K562 (cell line): ENCODE data around the gene CCL5. TPM values are rescaled to one million over a fixed set of nuclear protein-coding genes. Genes with fewer than 3 reads are reported as not detected.
A peak's percentile ranks its signal among the peaks of the same experiment; 100 is the strongest.

ENCODE experiments used
- ATAC-seq: fragments of 200-7000 bp; cut with Tn5 transposase; 3 replicates; pipeline ENCODE4 v1.9.1; 2020; ENCODE audit warnings: moderate library complexity
- BruUV-seq: library from RNA; stranded (reverse); fragments of 400-500 nt; replicated peaks from 2 replicates; lab custom pipeline; 2021; lab: Mats Ljungman, UMichigan
- CTCF ChIA-PET: fragments of 300-600 bp; formaldehyde crosslinking; extraction: SDS; loops from one replicate; lab custom pipeline; 2021; ENCODE audit warnings: low intra/inter-chr PET ratio; lab: Yijun Ruan, JAX
- POLR2A ChIA-PET: fragments of 300-600, 350-650 bp; sonication (Branson Sonifier 250); formaldehyde crosslinking; extraction: SDS; loops from one replicate; lab custom pipeline; 2021; ENCODE audit warnings: antibody characterized with exemption, inconsistent platforms; lab: Yijun Ruan, JAX
- DNase-seq, 4 experiments: peaks; one replicate each; pipeline versions ENCODE4 v3.0.0 to v3.0.0-alpha.2; 2011 to 2018; ENCODE audit warnings: low spot score in 3 of 4, mixed read lengths in 3 of 4; ENCODE audit errors: extremely low read depth in 1 of 4
- FAIRE-seq: peaks from 2 replicates; lab custom pipeline; 2011; peaks lifted over from hg19 to GRCh38; lab: Jason Lieb, UNC
- H2AFZ ChIP-seq: 2 replicates; pipeline ENCODE4 v1.6.0; 2011; ENCODE audit warnings: low read depth, low read length, control low read depth, inconsistent platforms
- H3K27ac ChIP-seq: fragments of 200-600 bp; 3 replicates; pipeline ENCODE4 v1.8.0; 2011; ENCODE audit warnings: low read depth, mild to moderate bottlenecking, control low read depth, inconsistent platforms, low read length, moderate library complexity, mixed read lengths; ENCODE audit errors: extremely low read depth
- H3K27me3 ChIP-seq, 2 experiments: fragments of 300-600 bp in 1 of 2; 2 replicates in 1 of 2; 3 replicates in 1 of 2; pipeline versions ENCODE4 v1.6.0 to v1.8.0; 2011; ENCODE audit warnings: inconsistent platforms in 2 of 2, low read length in 2 of 2, mild to moderate bottlenecking in 1 of 2, mixed read lengths in 1 of 2, moderate library complexity in 1 of 2; ENCODE audit not compliant: control insufficient read depth in 2 of 2, insufficient read depth in 2 of 2
- H3K36me3 ChIP-seq: fragments of 300-600 bp; 3 replicates; pipeline ENCODE4 v1.8.0; 2011; ENCODE audit warnings: mild to moderate bottlenecking, low read length, inconsistent platforms; ENCODE audit not compliant: control insufficient read depth, insufficient read depth
- H3K4me1 ChIP-seq, 2 experiments: fragments of 200-600 bp in 1 of 2; replicated peaks in 1 of 2; 2 replicates in 1 of 2; 3 replicates in 1 of 2; pipeline versions ENCODE4 v1.5.1 to v1.8.0; 2011; ENCODE audit warnings: inconsistent platforms in 2 of 2, low read length in 2 of 2, mild to moderate bottlenecking in 1 of 2, mixed read lengths in 1 of 2, moderate library complexity in 1 of 2; ENCODE audit not compliant: control insufficient read depth in 2 of 2, insufficient read depth in 2 of 2
- H3K4me2 ChIP-seq: 2 replicates; pipeline ENCODE4 v1.6.1; 2011; ENCODE audit warnings: low read length, control low read depth, inconsistent platforms, mixed read lengths; ENCODE audit not compliant: insufficient read depth
- H3K4me3 ChIP-seq: fragments of 200-600 bp; sonication (generic), shearing (Covaris generic); 2 replicates; pipeline ENCODE4 v1.5.1; 2016; ENCODE audit warnings: control low read depth, inconsistent platforms
- H3K79me2 ChIP-seq: fragments of 200-600 bp; 3 replicates; pipeline ENCODE4 v1.8.0; 2011; ENCODE audit warnings: low read length, inconsistent platforms; ENCODE audit not compliant: control insufficient read depth, insufficient read depth
- H3K9ac ChIP-seq, 2 experiments: 2 replicates each; pipeline versions ENCODE4 v1.6.0 to v1.6.1; 2011; ENCODE audit warnings: low read depth in 2 of 2, low read length in 2 of 2, control low read depth in 1 of 2, inconsistent platforms in 1 of 2, mild to moderate bottlenecking in 1 of 2, mixed read lengths in 1 of 2; ENCODE audit not compliant: insufficient read depth in 1 of 2
- H3K9me1 ChIP-seq: one replicate; pipeline ENCODE4 v1.6.0; 2011; ENCODE audit warnings: inconsistent platforms, mild to moderate bottlenecking, low read length, moderate library complexity; ENCODE audit not compliant: control insufficient read depth, insufficient read depth
- H3K9me3 ChIP-seq: replicated peaks from 2 replicates; pipeline ENCODE4 v1.5.1; 2011; ENCODE audit warnings: low read depth, low read length, inconsistent platforms; ENCODE audit not compliant: control insufficient read depth, insufficient read depth
- H4K20me1 ChIP-seq: replicated peaks from 2 replicates; pipeline ENCODE4 v1.6.1; 2011; ENCODE audit warnings: low read length, inconsistent platforms, mixed read lengths; ENCODE audit not compliant: control insufficient read depth, insufficient read depth
- BCOR ChIP-seq: fragments of 450-650 bp; IDR thresholded peaks from 2 replicates; pipeline ENCODE4 v1.6.1; 2016
- CSDE1 ChIP-seq, 2 experiments: fragments of 450-650 bp; IDR thresholded peaks; 2 replicates each; pipeline ENCODE4 v1.6.1; 2016; ENCODE audit warnings: mild to moderate bottlenecking in 1 of 2
- EHMT2 ChIP-seq: fragments of 450-650 bp; IDR thresholded peaks from 2 replicates; pipeline ENCODE4 v1.6.1; 2018; ENCODE audit warnings: antibody characterized with exemption
- GATAD2A ChIP-seq: fragments of 450-650 bp; IDR thresholded peaks from 2 replicates; pipeline ENCODE4 v1.6.1; 2017
- ILF3 ChIP-seq: fragments of 450-650 bp; IDR thresholded peaks from 2 replicates; pipeline ENCODE4 v1.6.1; 2018; ENCODE audit warnings: antibody characterized with exemption, mild to moderate bottlenecking, moderate library complexity, borderline replicate concordance
- JUND ChIP-seq, 2 experiments: IDR thresholded peaks; 2 replicates in 1 of 2; 3 replicates in 1 of 2; pipeline ENCODE4 v1.6.1; 2011; ENCODE audit warnings: borderline replicate concordance in 2 of 2, low read depth in 2 of 2, low read length in 2 of 2, improper control_type of control experiment in 1 of 2, missing biosample characterization in 1 of 2, missing genetic modification characterization in 1 of 2, missing genetic modification reagents in 1 of 2
- MEIS2 ChIP-seq: fragments of 450-650 bp; IDR thresholded peaks from 2 replicates; pipeline ENCODE4 v1.6.1; 2014; ENCODE audit warnings: mild to moderate bottlenecking; ENCODE audit not compliant: partially characterized antibody
- MTA3 ChIP-seq: fragments of 450-650 bp; formaldehyde crosslinking; IDR thresholded peaks from 2 replicates; pipeline ENCODE4 v1.6.1; 2017; ENCODE audit warnings: mild to moderate bottlenecking, borderline replicate concordance
- TARDBP ChIP-seq: fragments of 450-650 bp; IDR thresholded peaks from 2 replicates; pipeline ENCODE4 v1.6.1; 2016
- ZNF592 ChIP-seq: fragments of 450-650 bp; IDR thresholded peaks from 2 replicates; pipeline ENCODE4 v1.6.1; 2017; ENCODE audit warnings: antibody characterized with exemption, mild to moderate bottlenecking
- WGBS: fragments of 100-300 bp; shearing (Covaris generic); methylation state at CpG from one replicate; pipeline ENCODE4 v1.1.6; 2016; ENCODE audit warnings: low coverage, mixed read lengths; ENCODE audit not compliant: insufficient coverage; ENCODE audit errors: missing lambda C conversion rate; 5-methylcytosine and 5-hydroxymethylcytosine counted together
- in situ Hi-C: fragments of 300-500 bp; cut with MboI; formaldehyde crosslinking; loops from 4 replicates; pipeline ENCODE4 v1.15.0; 2018; ENCODE audit warnings: inconsistent platforms, mixed read lengths
- intact Hi-C: fragments of 100-400 bp; cut with micrococcal nuclease; formaldehyde crosslinking; loops from 2 replicates; pipeline ENCODE4 v1.14.2; 2022
- polyA plus RNA-seq, 8 experiments: library from polyadenylated mRNA; depleted of rRNA in 4 of 8; stranded (reverse) in 5 of 8; unstranded in 3 of 8; fragments of >200 nt; fragmentation: Nextera tagmentation in 2 of 8; fragmentation: Illumina TruSeq in 1 of 8; extraction: Ambion mirVana in 2 of 8; extraction: Trizol in 1 of 8; gene quantifications; 2 replicates each; pipeline versions ENCODE4 v1.2.1 to v1.2.3, GENCODE V29; 2011 to 2014; ENCODE audit warnings: inconsistent platforms in 1 of 8, missing spikeins in 1 of 8
- total RNA-seq, 7 experiments: library from RNA; depleted of rRNA in 6 of 7; stranded (reverse); fragments of >200 nt in 6 of 7; fragmentation: Illumina TruSeq in 2 of 7; extraction: Trizol in 2 of 7; gene quantifications; 2 replicates each; pipeline versions ENCODE4 v1.2.1 to v1.2.3, GENCODE V29; 2011 to 2021; ENCODE audit warnings: low replicate concordance in 1 of 7
- TF ChIP-seq, protein P1 (sequence below): fragments of 250-450 bp; sonication (Bioruptor Pico); IDR thresholded peaks from 2 replicates; pipeline ENCODE4 v1.6.1; 2021; ENCODE audit warnings: mild to moderate bottlenecking
- TF ChIP-seq, protein P2 (sequence below), 3 experiments: fragments of 200-800 bp in 1 of 3; sonication (Bioruptor generic) in 1 of 3; sonication (generic) in 1 of 3; formaldehyde crosslinking in 1 of 3; IDR thresholded peaks; 2 replicates each; pipeline versions ENCODE4 v1.6.1 to v1.8.0; 2016 to 2022; ENCODE audit warnings: mild to moderate bottlenecking in 2 of 3, missing compliant biosample characterization in 2 of 3, missing genetic modification characterization in 2 of 3, missing genetic modification reagents in 1 of 3
- TF ChIP-seq, protein P3 (sequence below): sonication (generic); formaldehyde crosslinking; IDR thresholded peaks from 2 replicates; pipeline ENCODE4 v1.8.0; 2022; ENCODE audit warnings: mild to moderate bottlenecking, missing genetic modification reagents, borderline replicate concordance

Gene CCL5
- total and polyA plus RNA-seq, 9 of the 15 experiments (the other 6 are each of a cell fraction or from before 2014, with no cell fraction given): 0.18 to 0.59 (median 0.45) TPM; not detected in 1

DNA sequence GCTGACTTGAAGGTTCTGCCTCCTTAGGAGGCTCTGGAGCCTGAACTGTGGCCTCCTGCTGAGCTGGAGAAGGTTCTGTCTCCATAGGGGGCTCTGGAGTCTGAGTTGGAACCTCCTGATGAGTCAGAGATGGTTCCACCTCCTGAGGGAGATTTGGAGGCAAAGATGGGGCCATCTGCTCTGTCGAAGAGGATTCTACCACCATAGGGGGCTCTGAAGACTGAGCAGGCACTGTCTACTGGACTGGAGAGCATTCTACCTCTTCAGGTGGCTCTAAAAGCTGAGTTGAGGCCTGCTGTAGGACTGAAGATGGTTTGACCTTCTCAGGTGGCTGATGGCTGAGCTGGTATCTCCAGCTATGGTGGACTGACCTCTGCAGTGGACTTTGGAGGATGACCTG is 34.2 kb upstream of the CCL5 start:
- no peak overlapping the region for H3K9ac ChIP-seq
- no peaks in the 10 kb centered on the region for H3K27me3 ChIP-seq
- no TSS peak for BruUV-seq
- H3K4me1 ChIP-seq: peaks cover 29 to 62% of the 10 kb centered on the region in 2 experiments
- in situ Hi-C loops (no loop called here), intact Hi-C loops (no loop called here)
- ChIA-PET CTCF (no interaction called here), POLR2A (interaction anchor here (1.2 to 3.5 kb wide), 4 partner anchors 17 to 50 kb away, joined by 3 to 22 read pairs (median 6); partner anchors contain the start of gene RDM1)
- H2AFZ ChIP-seq: no peak overlapping the region
- 17% methylated on average over 1 of the region's 1 CpG for WGBS
- H3K79me2 ChIP-seq: no peaks in the 10 kb centered on the region
- H3K36me3 ChIP-seq: no peaks in the 10 kb centered on the region
- FAIRE-seq: no peak
- H3K4me3 ChIP-seq: no peak overlapping the region
- ATAC-seq: no peak
- H3K27ac ChIP-seq: no peak overlapping the region
- peak in 1 of 4 experiments; percentile 41 for DNase-seq
- no peaks in the 10 kb centered on the region for H4K20me1 ChIP-seq
- H3K9me1 ChIP-seq: no peaks in the 10 kb centered on the region
- no peaks in the 10 kb centered on the region for H3K9me3 ChIP-seq
- no peak overlapping the region; the same call in 1 of the 2 replicates for H3K4me2 ChIP-seq
- TF ChIP-seq JUND (IDR thresholded peaks at IDR 0.05; ENCODE audit: borderline replicate concordance, low read depth, low read length) (no peak), JUND (tag; IDR thresholded peaks at IDR 0.05; ENCODE audit: borderline replicate concordance, low read depth, low read length) (no peak; the same call in 2 of the 3 replicates), TARDBP (no peak), ZNF592 (no peak), GATAD2A (no peak), MTA3 (no peak), ILF3 (no peak), MEIS2 (no peak), CSDE1 (IDR thresholded peaks at IDR 0.05) (no peak), BCOR (no peak), EHMT2 (peak; percentile 51; the same call in 1 of the 2 replicates)
- TF ChIP-seq, protein P1, sequence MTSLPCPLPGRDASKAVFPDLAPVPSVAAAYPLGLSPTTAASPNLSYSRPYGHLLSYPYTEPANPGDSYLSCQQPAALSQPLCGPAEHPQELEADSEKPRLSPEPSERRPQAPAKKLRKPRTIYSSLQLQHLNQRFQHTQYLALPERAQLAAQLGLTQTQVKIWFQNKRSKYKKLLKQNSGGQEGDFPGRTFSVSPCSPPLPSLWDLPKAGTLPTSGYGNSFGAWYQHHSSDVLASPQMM (CRISPR knock-in tag): no peak
- TF ChIP-seq, protein P2, sequence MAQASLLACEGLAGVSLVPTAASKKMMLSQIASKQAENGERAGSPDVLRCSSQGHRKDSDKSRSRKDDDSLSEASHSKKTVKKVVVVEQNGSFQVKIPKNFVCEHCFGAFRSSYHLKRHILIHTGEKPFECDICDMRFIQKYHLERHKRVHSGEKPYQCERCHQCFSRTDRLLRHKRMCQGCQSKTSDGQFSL (CRISPR knock-in tag; IDR thresholded peaks at IDR 0.05): no peak
- TF ChIP-seq, protein P2 (tag; IDR thresholded peaks at IDR 0.05): no peak
- TF ChIP-seq, protein P3, sequence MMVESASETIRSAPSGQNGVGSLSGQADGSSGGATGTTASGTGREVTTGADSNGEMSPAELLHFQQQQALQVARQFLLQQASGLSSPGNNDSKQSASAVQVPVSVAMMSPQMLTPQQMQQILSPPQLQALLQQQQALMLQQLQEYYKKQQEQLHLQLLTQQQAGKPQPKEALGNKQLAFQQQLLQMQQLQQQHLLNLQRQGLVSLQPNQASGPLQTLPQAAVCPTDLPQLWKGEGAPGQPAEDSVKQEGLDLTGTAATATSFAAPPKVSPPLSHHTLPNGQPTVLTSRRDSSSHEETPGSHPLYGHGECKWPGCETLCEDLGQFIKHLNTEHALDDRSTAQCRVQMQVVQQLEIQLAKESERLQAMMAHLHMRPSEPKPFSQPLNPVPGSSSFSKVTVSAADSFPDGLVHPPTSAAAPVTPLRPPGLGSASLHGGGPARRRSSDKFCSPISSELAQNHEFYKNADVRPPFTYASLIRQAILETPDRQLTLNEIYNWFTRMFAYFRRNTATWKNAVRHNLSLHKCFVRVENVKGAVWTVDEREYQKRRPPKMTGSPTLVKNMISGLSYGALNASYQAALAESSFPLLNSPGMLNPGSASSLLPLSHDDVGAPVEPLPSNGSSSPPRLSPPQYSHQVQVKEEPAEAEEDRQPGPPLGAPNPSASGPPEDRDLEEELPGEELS (CRISPR knock-in tag): no peak
